Endodermal cell (in vitro differentiated cells): ENCODE results near the gene CCDC9B. TPM values are rescaled to one million over a fixed set of nuclear protein-coding genes. Genes with fewer than 3 reads are reported as not detected.

Experiments used
- DNase-seq: peaks from one replicate; pipeline ENCODE4 v3.0.0-alpha.2; 2017
- H3K27ac ChIP-seq: 2 replicates; pipeline ENCODE4 v1.5.1; 2013; ENCODE audit warnings: mild to moderate bottlenecking, low read depth, low read length, moderate library complexity
- H3K27me3 ChIP-seq: 2 replicates; pipeline ENCODE4 v1.6.1; 2013; ENCODE audit warnings: mild to moderate bottlenecking, low read length, moderate library complexity; ENCODE audit not compliant: insufficient read depth, control insufficient read depth, poor library complexity, severe bottlenecking
- H3K36me3 ChIP-seq: 2 replicates; pipeline ENCODE4 v1.7.0; 2013; ENCODE audit warnings: mild to moderate bottlenecking, low read length, moderate library complexity; ENCODE audit not compliant: control insufficient read depth, insufficient read depth
- H3K4me1 ChIP-seq: one replicate; pipeline ENCODE4 v1.7.0; 2013; ENCODE audit warnings: low read length; ENCODE audit not compliant: control insufficient read depth, insufficient read depth
- H3K4me3 ChIP-seq: 2 replicates; pipeline ENCODE4 v1.5.1; 2013; ENCODE audit warnings: mild to moderate bottlenecking, low read length, moderate library complexity
- H3K9ac ChIP-seq: 2 replicates; pipeline ENCODE4 v1.6.1; 2013; ENCODE audit warnings: mild to moderate bottlenecking, low read length, moderate library complexity; ENCODE audit not compliant: poor library complexity, severe bottlenecking; ENCODE audit errors: extremely low read depth
- H3K9me3 ChIP-seq: 2 replicates; pipeline ENCODE4 v1.6.1; 2013; ENCODE audit warnings: mild to moderate bottlenecking, low read length, moderate library complexity; ENCODE audit not compliant: control insufficient read depth
- H3K27ac Mint-ChIP-seq: 2 replicates; pipeline ENCODE4 v1.8.0; 2020; ENCODE audit warnings: mixed read lengths
- H3K27me3 Mint-ChIP-seq: 2 replicates; pipeline ENCODE4 v1.8.0; 2021; ENCODE audit warnings: mild to moderate bottlenecking, mixed read lengths; ENCODE audit not compliant: insufficient read depth
- H3K36me3 Mint-ChIP-seq: 2 replicates; pipeline ENCODE4 v1.8.0; 2020; ENCODE audit warnings: low read depth, mixed read lengths
- H3K4me1 Mint-ChIP-seq: 2 replicates; pipeline ENCODE4 v1.8.0; 2020; ENCODE audit warnings: mixed read lengths
- H3K4me3 Mint-ChIP-seq: 2 replicates; pipeline ENCODE4 v1.8.0; 2020; ENCODE audit warnings: mild to moderate bottlenecking, moderate library complexity, mixed read lengths
- H3K9me3 Mint-ChIP-seq: 2 replicates; pipeline ENCODE4 v1.8.0; 2020; ENCODE audit warnings: mild to moderate bottlenecking, mixed read lengths
- CTCF ChIP-seq: fragments of 200-600 bp; sonication (generic); conservative IDR thresholded peaks from 2 replicates; pipeline ENCODE4 v1.5.0; 2021; ENCODE audit warnings: antibody characterized with exemption, mild to moderate bottlenecking
- WGBS, 2 experiments: methylation state at CpG; one replicate each; pipeline versions ENCODE4 v1.1.5 to v1.1.7; 2013; ENCODE audit warnings: missing lambda C conversion rate in 2 of 2, mixed read lengths in 1 of 2; ENCODE audit not compliant: insufficient coverage in 1 of 2, insufficient read length in 1 of 2; 5-methylcytosine and 5-hydroxymethylcytosine counted together
- total RNA-seq, 2 donors: library from RNA; stranded (reverse); fragmentation: NEBNext Ultra II Directional in 1 of 2; extraction: Animal tissue kit (Norgen Biotek cat#: 25700) in 1 of 2; gene quantifications; 2 replicates in 1 of 2; 3 replicates in 1 of 2; pipeline ENCODE4 v1.2.1, GENCODE V29; 2021

Gene CCDC9B
- total RNA-seq, 2 donors from 2014 or later, result 0.15 to 0.42 TPM

- Histone ChIP-seq H3K36me3 (no peaks in the 10 kb centered on the region), H3K27ac (peak overlapping the region; percentile 19), H3K27me3 (peaks cover 28% of the 10 kb centered on the region), H3K4me1 (no peaks in the 10 kb centered on the region), H3K4me3 (no peak overlapping the region), H3K9ac (no peak overlapping the region), H3K9me3 (no peaks in the 10 kb centered on the region)
- DNase-seq, result no peak
- H3K27ac Mint-ChIP-seq, result no peak overlapping the region
- H3K4me3 Mint-ChIP-seq, result no peak overlapping the region
- no peak for TF ChIP-seq CTCF
- H3K27me3 Mint-ChIP-seq, result peaks cover 43% of the 10 kb centered on the region
- H3K9me3 Mint-ChIP-seq, result no peaks in the 10 kb centered on the region
- H3K4me1 Mint-ChIP-seq, result peaks cover 21% of the 10 kb centered on the region
- 84 to 91% methylated on average over 7 of the region's 7 CpGs for WGBS, 2 experiments
- no peaks in the 10 kb centered on the region for H3K36me3 Mint-ChIP-seq
Measured at GRCh38 chr15:40329804-40330203, 10.9 kb downstream of the CCDC9B start.

GRCh38 chr15:40328751-40329150 lies 12.0 kb downstream of the CCDC9B start:
- H3K27ac ChIP-seq, result no peak overlapping the region
- Mint-ChIP-seq H3K36me3 (no peaks in the 10 kb centered on the region), H3K27me3 (peaks cover 42% of the 10 kb centered on the region), H3K4me1 (peaks cover 18% of the 10 kb centered on the region), H3K9me3 (no peaks in the 10 kb centered on the region), H3K4me3 (no peak overlapping the region), H3K27ac (no peak overlapping the region)
- H3K4me3 ChIP-seq, result no peak overlapping the region
- peaks cover 35% of the 10 kb centered on the region for H3K27me3 ChIP-seq
- H3K36me3 ChIP-seq, result no peaks in the 10 kb centered on the region
- no peak for DNase-seq
- WGBS, 2 experiments, result 86 to 90% methylated on average over 5 of the region's 5 CpGs
- no peaks in the 10 kb centered on the region for H3K9me3 ChIP-seq
- no peak for TF ChIP-seq CTCF
- no peak overlapping the region for H3K9ac ChIP-seq
- H3K4me1 ChIP-seq, result no peaks in the 10 kb centered on the region

- Histone ChIP-seq H3K9ac (no peak overlapping the region), H3K27ac (peak overlapping the region; percentile 51), H3K9me3 (no peaks in the 10 kb centered on the region), H3K27me3 (peaks cover 35% of the 10 kb centered on the region), H3K36me3 (no peaks in the 10 kb centered on the region), H3K4me1 (no peaks in the 10 kb centered on the region), H3K4me3 (no peak overlapping the region)
- H3K36me3 Mint-ChIP-seq, result no peaks in the 10 kb centered on the region
- no peak for TF ChIP-seq CTCF
- no peak for DNase-seq
- peaks cover 16% of the 10 kb centered on the region for H3K4me1 Mint-ChIP-seq
- H3K27ac Mint-ChIP-seq, result no peak overlapping the region
- H3K9me3 Mint-ChIP-seq, result no peaks in the 10 kb centered on the region
- WGBS, 2 experiments, result 33 to 77% methylated on average over 1 to 3 of the region's 3 CpGs
- H3K27me3 Mint-ChIP-seq, result peaks cover 43% of the 10 kb centered on the region
- H3K4me3 Mint-ChIP-seq, result no peak overlapping the region
Measured at GRCh38 chr15:40328176-40328575, 12.6 kb downstream of the CCDC9B start.
